Upper lobe of left lung (tissue), 6 donors: Measurements from ENCODE around the gene ISCU. TPM values are rescaled to one million over a fixed set of nuclear protein-coding genes. Genes with fewer than 3 reads are reported as not detected.
"Not testable (repeated sequence)": the region's sequence is repeated elsewhere in the genome, so short reads cannot be mapped to it uniquely, and the experiment has no call there.

ENCODE experiments used
- ATAC-seq, 2 donors: fragments of 200-7000 bp; cut with Tn5 transposase; one replicate each; pipeline ENCODE4 v1.9.1; 2022; ENCODE audit warnings: mild to moderate bottlenecking in 2 of 2, moderate library complexity in 2 of 2; ENCODE audit not compliant: low FRiP score in 2 of 2
- DNase-seq, 2 donors: peaks; one replicate each; pipeline ENCODE4 v3.0.0-alpha.2; 2019 to 2020
- H3K27ac ChIP-seq, 4 donors: fragments of 200-600 bp; sonication (generic); one replicate each; pipeline ENCODE4 v1.5.1; 2016 to 2019
- H3K27me3 ChIP-seq, 4 donors: fragments of 200-600 bp; sonication (generic); one replicate each; pipeline ENCODE4 v1.5.1; 2017 to 2019
- H3K36me3 ChIP-seq, 4 donors: fragments of 200-600 bp; sonication (generic); one replicate each; pipeline ENCODE4 v1.5.1; 2016 to 2019
- H3K4me1 ChIP-seq, 4 donors: fragments of 200-600 bp; sonication (generic); one replicate each; pipeline ENCODE4 v1.5.1; 2018 to 2019
- H3K4me3 ChIP-seq, 4 donors: fragments of 200-600 bp; sonication (generic); one replicate each; pipeline ENCODE4 v1.5.1; 2017 to 2019; ENCODE audit warnings: mild to moderate bottlenecking in 2 of 4, moderate library complexity in 1 of 4
- H3K9me3 ChIP-seq, 4 donors: fragments of 200-600 bp; sonication (generic); one replicate each; pipeline ENCODE4 v1.5.1; 2018 to 2019
- EP300 ChIP-seq, 4 donors: sonication (generic); formaldehyde crosslinking; IDR thresholded peaks; one replicate each; pipeline ENCODE4 v1.5.1; 2017; ENCODE audit warnings: antibody characterized with exemption in 4 of 4, control low read depth in 2 of 4
- POLR2A ChIP-seq, 4 donors: fragments of 450-650 bp; IDR thresholded peaks; one replicate each; pipeline ENCODE4 v1.5.1; 2016 to 2017; ENCODE audit warnings: antibody characterized with exemption in 4 of 4, mild to moderate bottlenecking in 2 of 4
- POLR2AphosphoS5 ChIP-seq, 2 donors: sonication (generic); formaldehyde crosslinking; IDR thresholded peaks; one replicate each; pipeline ENCODE4 v1.5.1; 2017; ENCODE audit warnings: antibody characterized with exemption in 2 of 2
- WGBS, 2 donors: methylation state at CpG; one replicate each; pipeline ENCODE4 v1.1.5; 2017 to 2018; 5-methylcytosine and 5-hydroxymethylcytosine counted together
- total RNA-seq, 6 donors: library from RNA; depleted of rRNA in 4 of 6; stranded (reverse); fragments of >200 nt in 4 of 6; gene quantifications; one replicate each; pipeline versions ENCODE4 v1.1.0 to v1.2.1, GENCODE V29; 2016 to 2021
- TF ChIP-seq, protein P1 (sequence below), 6 experiments: fragments of 450-650 bp in 4 of 6; fragments of 200-600 bp in 2 of 6; sonication (generic) in 2 of 6; IDR thresholded peaks; one replicate each; pipeline ENCODE4 v1.5.1; 2016 to 2019; ENCODE audit warnings: antibody characterized with exemption in 6 of 6
- donor health status: DM: no; HTN: no; CAD: no; lungs with moderate emphysema.
- donor health status: DM: no; HTN: yes; CAD: no; lungs with severe emphysema.

The ISCU gene
- total RNA-seq, 6 donors from 2014 or later: 130 to 192 (median 152) TPM

DNA sequence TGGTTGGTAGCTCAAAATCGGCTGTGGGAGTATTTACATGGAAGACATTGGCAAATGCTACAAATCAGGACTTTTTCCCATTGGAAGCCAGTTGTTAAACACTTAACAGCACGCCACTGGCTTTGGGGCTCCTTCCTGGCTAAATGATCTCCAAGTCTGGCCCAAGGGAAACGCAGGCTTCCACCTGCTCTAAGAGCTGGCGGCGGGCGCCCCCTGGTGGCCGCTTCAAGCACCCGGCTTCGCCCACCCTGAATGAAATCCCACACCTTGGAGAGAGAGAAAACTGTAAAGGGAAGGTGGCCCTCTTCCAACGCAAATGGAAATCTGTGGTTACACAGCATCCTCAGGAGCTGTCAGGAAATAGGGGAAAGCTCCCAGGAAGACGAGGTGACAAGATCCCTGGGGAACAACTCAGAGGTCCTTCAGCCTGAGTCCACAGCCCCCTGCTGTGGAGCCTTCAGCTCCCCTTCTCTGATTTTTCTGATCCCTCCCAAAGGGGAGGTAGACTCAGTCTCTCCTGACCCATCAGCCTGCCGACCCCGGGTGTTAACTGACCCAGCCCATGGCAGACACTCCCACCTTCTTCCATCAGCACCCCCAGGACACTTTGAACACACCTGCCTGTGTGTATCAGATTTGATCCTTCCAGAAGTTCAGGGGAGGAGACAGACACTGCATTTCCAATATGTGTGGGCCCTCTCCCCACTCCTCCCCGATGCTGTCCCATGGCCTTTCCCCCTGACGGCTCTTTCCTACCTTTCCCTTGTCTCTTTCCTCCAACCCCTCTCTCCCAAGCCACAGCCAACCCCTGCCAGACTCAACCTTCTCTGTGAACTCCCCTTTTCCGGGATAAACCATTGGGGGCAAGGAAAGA, 55.9 kb downstream of the ISCU start:
- 12 to 14% methylated on average over 16 of the region's 16 CpGs for WGBS, 2 donors
- peak; percentile 85 to 97 for DNase-seq
- peak; percentile 85 to 89 for ATAC-seq
- TF ChIP-seq EP300 (IDR thresholded peaks at IDR 0.05) (no peak), POLR2AphosphoS5 (IDR thresholded peaks at IDR 0.05) (no peak), POLR2A (IDR thresholded peaks at IDR 0.05) (no peak)
- TF ChIP-seq, protein P1, sequence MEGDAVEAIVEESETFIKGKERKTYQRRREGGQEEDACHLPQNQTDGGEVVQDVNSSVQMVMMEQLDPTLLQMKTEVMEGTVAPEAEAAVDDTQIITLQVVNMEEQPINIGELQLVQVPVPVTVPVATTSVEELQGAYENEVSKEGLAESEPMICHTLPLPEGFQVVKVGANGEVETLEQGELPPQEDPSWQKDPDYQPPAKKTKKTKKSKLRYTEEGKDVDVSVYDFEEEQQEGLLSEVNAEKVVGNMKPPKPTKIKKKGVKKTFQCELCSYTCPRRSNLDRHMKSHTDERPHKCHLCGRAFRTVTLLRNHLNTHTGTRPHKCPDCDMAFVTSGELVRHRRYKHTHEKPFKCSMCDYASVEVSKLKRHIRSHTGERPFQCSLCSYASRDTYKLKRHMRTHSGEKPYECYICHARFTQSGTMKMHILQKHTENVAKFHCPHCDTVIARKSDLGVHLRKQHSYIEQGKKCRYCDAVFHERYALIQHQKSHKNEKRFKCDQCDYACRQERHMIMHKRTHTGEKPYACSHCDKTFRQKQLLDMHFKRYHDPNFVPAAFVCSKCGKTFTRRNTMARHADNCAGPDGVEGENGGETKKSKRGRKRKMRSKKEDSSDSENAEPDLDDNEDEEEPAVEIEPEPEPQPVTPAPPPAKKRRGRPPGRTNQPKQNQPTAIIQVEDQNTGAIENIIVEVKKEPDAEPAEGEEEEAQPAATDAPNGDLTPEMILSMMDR (IDR thresholded peaks at IDR 0.05): peak; percentile 87 to 95 (median 92)
- peaks cover 0 to 3% (median 1%) of the 10 kb centered on the region in 4 donors for H3K36me3 ChIP-seq
- H3K4me3 ChIP-seq: no peak overlapping the region
- peak overlapping the region in 1 of 4 donors; percentile 71 for H3K27ac ChIP-seq
- no peaks in the 10 kb centered on the region for H3K9me3 ChIP-seq
- no peaks in the 10 kb centered on the region for H3K27me3 ChIP-seq
- H3K4me1 ChIP-seq: peaks cover 36 to 58% (median 56%) of the 10 kb centered on the region in 4 donors

DNA sequence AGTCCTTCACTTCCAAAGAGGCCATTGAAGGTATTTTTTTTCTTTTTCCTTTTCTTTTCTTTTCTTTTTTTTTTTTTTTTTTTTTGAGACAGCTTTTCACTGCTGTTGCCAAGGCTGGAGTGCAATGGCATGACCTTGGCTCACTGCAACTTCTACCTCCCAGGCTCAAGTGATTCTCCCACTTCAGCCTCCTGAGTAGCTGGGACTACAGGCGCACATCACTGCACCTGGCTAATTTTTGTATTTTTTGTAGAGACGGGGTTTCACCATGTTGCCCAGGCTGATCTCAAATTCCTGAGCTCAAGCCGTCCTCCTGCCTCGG, 56.5 kb downstream of the ISCU start:
- not testable (repeated sequence) for H3K4me3 ChIP-seq, ATAC-seq, H3K27me3 ChIP-seq, DNase-seq, H3K27ac ChIP-seq, H3K9me3 ChIP-seq, H3K36me3 ChIP-seq
- 81 to 88% methylated on average over 4 of the region's 4 CpGs for WGBS, 2 donors
- peaks cover 30 to 55% (median 51%) of the 10 kb centered on the region in 4 donors for H3K4me1 ChIP-seq

Other genes starting within 250 kb of the ISCU start
- 10 to 100 TPM in 4 of 6 donors, 1 to 10 TPM in 2; 7.8 to 40.9 (median 19.9) TPM for gene CMKLR1, start 223.3 kb upstream of the ISCU start, total RNA-seq
- 10 to 100 TPM in 4 of 6 donors, 1 to 10 TPM in 2; 6.5 to 15.3 (median 12.2) TPM for gene FICD, start 47.3 kb upstream of the ISCU start, total RNA-seq
- gene SART3, start 1.4 kb upstream of the ISCU start, total RNA-seq: 100 to 1,000 TPM in 1 of 6 donors, 10 to 100 TPM in 5; 36.9 to 235 (median 63.9) TPM
- 10 to 100 TPM in 5 of 6 donors, 1 to 10 TPM in 1; 1.5 to 50.7 (median 20.5) TPM for gene TMEM119, start 35.5 kb downstream of the ISCU start, total RNA-seq
- 10 to 100 TPM; 25.2 to 71.4 (median 42.5) TPM for gene SELPLG, start 71.3 kb downstream of the ISCU start, total RNA-seq
- 100 to 1,000 TPM; 154 to 297 (median 223) TPM for gene CORO1C, start 168.9 kb downstream of the ISCU start, total RNA-seq